A673 (cell line): ENCODE data around the gene IL11RA. TPM values are rescaled to one million over a fixed set of nuclear protein-coding genes. Genes with fewer than 3 reads are reported as not detected.
A peak's percentile ranks its signal among the peaks of the same experiment; 100 is the strongest.

Experiments used
- BruUV-seq: library from RNA; stranded (reverse); fragments of 400-500 nt; replicated peaks from 2 replicates; lab custom pipeline; 2021; lab: Mats Ljungman, UMichigan
- CTCF ChIA-PET: fragments of 300-600 bp; sonication (Branson Sonifier 250); formaldehyde crosslinking; loops from one replicate; lab custom pipeline; 2022; ENCODE audit warnings: antibody characterized with exemption; lab: Charles Lee
- POLR2A ChIA-PET: fragments of 300-600 bp; sonication (Branson Sonifier 250); formaldehyde crosslinking; loops from one replicate; lab custom pipeline; 2022; ENCODE audit warnings: antibody characterized with exemption; ENCODE audit not compliant: low non-redundant PET; lab: Charles Lee
- DNase-seq: peaks from one replicate; pipeline ENCODE4 v3.0.0-alpha.2; 2015; ENCODE audit warnings: low spot score
- H3K27ac ChIP-seq: fragments of 200-600 bp; sonication (generic); 2 replicates; pipeline ENCODE4 v1.5.1; 2016; ENCODE audit warnings: mixed run types, low read depth, mild to moderate bottlenecking, mixed read lengths, antibody characterized with exemption, low read length; ENCODE audit not compliant: poor library complexity, severe bottlenecking
- H3K27me3 ChIP-seq: fragments of 200-600 bp; sonication (generic); replicated peaks from 2 replicates; pipeline ENCODE4 v1.6.1; 2017; ENCODE audit warnings: mixed run types, low read depth, mild to moderate bottlenecking, mixed read lengths, antibody characterized with exemption, low read length; ENCODE audit not compliant: insufficient read depth, poor library complexity
- H3K36me3 ChIP-seq: fragments of 200-600 bp; sonication (generic); 2 replicates; pipeline ENCODE4 v1.6.1; 2016; ENCODE audit warnings: mixed run types, mild to moderate bottlenecking, mixed read lengths, antibody characterized with exemption, low read length; ENCODE audit not compliant: insufficient read depth, poor library complexity, severe bottlenecking
- H3K4me1 ChIP-seq: fragments of 200-600 bp; sonication (generic); 2 replicates; pipeline ENCODE4 v1.6.1; 2017; ENCODE audit warnings: mixed run types, mild to moderate bottlenecking, mixed read lengths, antibody characterized with exemption, low read length; ENCODE audit not compliant: insufficient read depth, poor library complexity, severe bottlenecking
- H3K4me3 ChIP-seq: fragments of 200-600 bp; sonication (generic); 2 replicates; pipeline ENCODE4 v1.5.1; 2016; ENCODE audit warnings: low read depth, mixed run types, mild to moderate bottlenecking, mixed read lengths, low read length; ENCODE audit not compliant: poor library complexity, severe bottlenecking
- H3K9me3 ChIP-seq: fragments of 200-600 bp; sonication (generic); 2 replicates; pipeline ENCODE4 v1.6.1; 2016; ENCODE audit warnings: mixed run types, low read depth, mild to moderate bottlenecking, mixed read lengths, antibody characterized with exemption, low read length; ENCODE audit not compliant: poor library complexity, severe bottlenecking
- CTCF ChIP-seq: fragments of 300-800, 200-600 bp; sonication (generic); conservative IDR thresholded peaks from 2 replicates; pipeline ENCODE4 v1.5.1; 2017; ENCODE audit warnings: low read depth, mild to moderate bottlenecking, antibody characterized with exemption, low read length, moderate library complexity, mixed read lengths
- EZH2 ChIP-seq: fragments of 200-600 bp; sonication (generic); IDR thresholded peaks from 2 replicates; pipeline ENCODE4 v1.6.1; 2017; ENCODE audit warnings: borderline replicate concordance, low read depth, mild to moderate bottlenecking, mixed read lengths, antibody characterized with exemption, low read length; ENCODE audit not compliant: poor library complexity, severe bottlenecking
- intact Hi-C: fragments of 100-400 bp; cut with micrococcal nuclease; formaldehyde crosslinking; loops from one replicate; pipeline ENCODE4 v1.10.0; 2022; ENCODE audit not compliant: unreplicated experiment
- total RNA-seq: library from RNA; stranded (reverse); gene quantifications from 2 replicates; pipeline ENCODE4 v1.2.3, GENCODE V29; 2021

Gene IL11RA
- total RNA-seq, 1 experiment from 2014 or later = 5.6 TPM

DNA sequence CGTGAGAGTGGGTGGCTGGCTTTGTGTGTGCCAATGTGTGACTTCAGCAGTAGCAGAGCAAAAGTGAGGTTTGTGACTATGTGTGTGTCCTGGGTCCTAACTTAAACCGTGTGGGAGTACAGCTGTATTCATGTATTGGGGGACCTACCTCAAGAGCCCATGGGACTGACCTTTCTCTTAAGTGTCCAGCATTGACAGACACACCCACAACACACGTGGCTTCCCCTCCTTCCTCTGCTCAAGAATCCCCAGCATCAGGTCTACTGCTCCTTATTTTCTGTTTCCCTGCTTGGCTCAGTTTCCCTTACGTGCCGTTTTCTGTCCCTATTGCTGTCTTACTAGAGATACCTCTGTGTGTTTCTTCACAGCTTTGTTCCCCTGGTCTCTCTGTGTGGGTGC is 616 bp downstream of the IL11RA start:
- Histone ChIP-seq H3K9me3 (no peaks in the 10 kb centered on the region), H3K4me1 (peaks cover 25% of the 10 kb centered on the region), H3K4me3 (no peak overlapping the region), H3K36me3 (peaks cover 17% of the 10 kb centered on the region), H3K27me3 (no peaks in the 10 kb centered on the region), H3K27ac (peak overlapping the region; percentile 74)
- TF ChIP-seq EZH2 = no peak
- no TSS peak for BruUV-seq
- DNase-seq = no peak
- ChIA-PET POLR2A (no interaction called here), CTCF (no interaction called here)
- intact Hi-C loops = no loop called here

DNA sequence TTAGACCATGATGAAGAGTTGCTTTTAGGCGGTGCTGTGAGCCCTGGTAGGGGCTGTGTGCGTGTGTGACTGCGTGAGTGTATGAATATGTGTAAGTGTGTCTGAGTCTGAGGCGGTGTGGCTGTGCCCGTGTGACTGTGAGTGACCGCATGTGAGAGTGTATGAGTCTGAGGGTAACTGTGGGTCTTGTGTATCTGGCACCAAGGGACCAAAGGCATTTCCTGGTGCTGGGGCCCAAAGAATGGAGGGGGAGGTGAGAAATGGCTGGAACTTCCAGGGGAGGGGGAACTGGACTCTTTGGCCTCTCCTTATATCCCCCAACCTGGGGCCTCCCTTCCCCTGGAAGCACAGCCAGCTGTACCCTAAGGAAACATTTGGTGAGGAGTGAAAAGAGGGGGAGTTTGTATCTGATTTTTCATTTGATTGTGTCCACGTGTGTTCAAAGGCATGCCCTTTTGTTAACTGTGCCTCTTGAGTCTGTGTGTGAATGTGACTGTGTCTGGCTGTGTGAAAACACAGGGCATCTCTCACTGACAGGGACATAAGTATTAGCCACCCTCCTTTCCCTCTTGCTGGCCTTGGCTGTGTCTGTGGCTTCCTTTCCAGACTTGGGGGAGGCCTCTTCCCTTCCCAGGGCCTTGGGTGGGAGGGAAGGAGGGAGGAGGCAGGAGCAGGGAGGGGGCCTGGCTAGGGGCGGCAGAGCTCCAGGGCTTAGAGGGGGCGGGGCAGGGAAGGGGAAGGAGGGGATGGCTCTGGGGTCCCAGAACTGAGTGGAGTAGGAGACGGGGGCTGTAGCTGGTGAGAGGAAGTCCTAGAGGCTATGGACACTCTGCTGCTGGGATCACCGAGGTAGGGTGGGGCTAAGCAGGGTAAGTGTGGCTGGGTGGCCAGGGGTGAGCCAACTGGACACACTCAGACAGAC is 1.4 kb downstream of the IL11RA start:
- Histone ChIP-seq H3K27ac (peak overlapping the region; percentile 74), H3K4me1 (peaks cover 25% of the 10 kb centered on the region), H3K4me3 (no peak overlapping the region), H3K9me3 (no peaks in the 10 kb centered on the region), H3K36me3 (peaks cover 10% of the 10 kb centered on the region), H3K27me3 (no peaks in the 10 kb centered on the region)
- intact Hi-C loops = no loop called here
- no peak for TF ChIP-seq CTCF
- no peak for TF ChIP-seq EZH2
- ChIA-PET CTCF (no interaction called here), POLR2A (no interaction called here)
- DNase-seq = peak; percentile 32
- no TSS peak for BruUV-seq

GRCh38 chr9:34654323-34655051 is 2.5 kb downstream of the IL11RA start:
- peak; percentile 72 for DNase-seq
- CTCF ChIA-PET = no interaction called here
- Histone ChIP-seq H3K4me1 (peaks cover 25% of the 10 kb centered on the region), H3K27ac (peak overlapping the region; percentile 74), H3K4me3 (no peak overlapping the region), H3K36me3 (no peaks in the 10 kb centered on the region), H3K9me3 (no peaks in the 10 kb centered on the region), H3K27me3 (no peaks in the 10 kb centered on the region)
- intact Hi-C loops = no loop called here
- POLR2A ChIA-PET = no interaction called here
- no peak for TF ChIP-seq CTCF
- no peak for TF ChIP-seq EZH2
- BruUV-seq = no TSS peak
